GM19468 (cell line): ENCODE measurements around the gene LRRC4B.
"Not testable (repeated sequence)": the region's sequence is repeated elsewhere in the genome, so short reads cannot be mapped to it uniquely, and the experiment has no call there.

ENCODE experiments used
- ATAC-seq: cut with Tn5 transposase; IDR thresholded peaks from one replicate; pipeline ENCODE4 v1.9.1; 2021; ENCODE audit warnings: mild to moderate bottlenecking, moderate library complexity, moderate number of reproducible peaks; ENCODE audit not compliant: unreplicated experiment; ENCODE audit errors: extremely low read depth

The LRRC4B gene

GRCh38 chr19:50567882-50568727, at the start of gene LRRC4B:
Gene LRRC4B (minus strand): TSS chr19:50568435. CDS start chr19:50548838, 19,597 bp downstream.
- no peak for ATAC-seq

- not testable (repeated sequence) for ATAC-seq
Measured at GRCh38 chr19:50612504-50613404, 44.5 kb upstream of the LRRC4B start.

DNA sequence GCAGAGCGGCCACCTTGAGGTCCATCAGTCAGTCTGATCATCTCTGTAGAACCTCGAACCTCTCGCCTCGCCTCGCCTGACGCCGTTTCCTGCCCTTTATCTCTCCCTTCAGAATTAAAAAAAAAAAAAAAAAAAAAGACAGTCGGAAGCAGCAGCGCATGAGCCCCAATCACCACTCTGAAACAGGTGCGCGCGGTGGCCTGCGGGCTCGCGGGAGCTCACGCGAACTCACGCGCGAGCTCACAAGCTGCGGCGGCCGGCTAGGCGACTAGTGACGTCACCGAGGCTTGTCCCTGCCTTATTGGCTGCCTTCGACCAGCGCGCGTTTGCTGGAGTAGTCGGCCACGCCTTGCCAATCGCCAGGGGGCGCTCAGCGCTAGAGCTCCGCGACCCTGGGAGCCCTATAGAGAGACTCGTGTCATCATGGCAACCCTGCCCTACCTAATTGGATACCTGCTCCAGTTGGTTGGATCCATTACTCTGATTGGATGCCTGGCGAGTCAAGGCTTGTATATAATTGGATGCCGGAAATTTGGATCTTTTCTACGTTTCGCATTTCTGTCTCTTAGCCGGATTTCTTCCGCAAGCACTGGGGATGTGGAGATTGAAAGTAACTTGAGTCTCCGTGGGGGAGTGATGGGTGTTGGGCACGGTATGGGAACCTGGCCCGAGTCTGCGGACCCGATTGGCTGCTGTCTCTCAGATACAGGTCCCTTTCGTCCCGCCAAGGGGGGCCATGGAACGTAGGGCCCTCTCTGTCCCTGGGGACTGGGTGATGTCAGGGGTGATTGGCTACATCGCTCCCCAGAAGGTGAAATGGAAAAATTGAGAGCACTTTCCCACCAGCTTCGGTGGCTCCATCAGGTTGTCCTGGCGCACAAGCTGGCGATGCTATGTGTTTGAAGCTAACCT, 39.9 kb upstream of the LRRC4B start:
- no peak for ATAC-seq

GRCh38 chr19:50607388-50607787, 39.2 kb upstream of the LRRC4B start:
- ATAC-seq: no peak

GRCh38 chr19:50606059-50606836, 38.0 kb upstream of the LRRC4B start:
- not testable (repeated sequence) for ATAC-seq

- not testable (repeated sequence) for ATAC-seq
Measured at GRCh38 chr19:50604264-50605073, 36.2 kb upstream of the LRRC4B start.

- no peak for ATAC-seq
Measured at GRCh38 chr19:50602935-50603334, 34.7 kb upstream of the LRRC4B start.

- no peak for ATAC-seq
Measured at GRCh38 chr19:50602496-50602895, 34.3 kb upstream of the LRRC4B start.

GRCh38 chr19:50602089-50602422, 33.8 kb upstream of the LRRC4B start:
- ATAC-seq: no peak

DNA sequence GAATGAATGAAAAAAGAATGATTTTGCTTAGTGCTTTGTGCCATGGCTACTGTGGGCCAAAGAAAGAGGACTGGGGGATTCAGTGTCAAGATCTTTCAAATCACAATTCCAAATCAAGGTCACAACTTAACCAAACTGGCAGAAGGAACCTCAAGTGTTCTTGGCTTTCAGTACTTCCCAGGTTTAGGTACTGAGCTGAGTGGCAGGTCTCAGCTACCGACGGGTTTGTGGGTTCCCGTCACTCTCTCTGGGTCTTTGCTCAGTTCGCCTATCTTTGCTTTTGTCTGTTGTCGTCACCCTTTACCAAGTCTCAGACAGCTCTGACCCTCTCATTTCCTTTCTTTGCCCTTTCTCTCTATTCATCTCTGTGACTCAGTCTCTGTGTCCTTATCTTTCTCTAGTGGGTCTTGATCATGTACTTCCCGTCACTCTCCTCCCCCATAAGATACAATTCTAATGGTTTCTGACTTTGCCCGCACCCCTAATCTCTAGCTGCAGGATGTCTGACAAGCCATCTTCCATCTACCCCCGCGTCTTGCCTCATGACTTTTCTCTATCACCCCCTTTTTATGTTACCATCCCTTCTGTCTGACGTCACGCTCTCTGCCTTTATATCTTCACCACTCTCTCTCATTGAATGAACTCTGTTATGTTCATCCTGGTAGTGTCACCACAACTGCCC, 33.3 kb upstream of the LRRC4B start:
- no peak for ATAC-seq

DNA sequence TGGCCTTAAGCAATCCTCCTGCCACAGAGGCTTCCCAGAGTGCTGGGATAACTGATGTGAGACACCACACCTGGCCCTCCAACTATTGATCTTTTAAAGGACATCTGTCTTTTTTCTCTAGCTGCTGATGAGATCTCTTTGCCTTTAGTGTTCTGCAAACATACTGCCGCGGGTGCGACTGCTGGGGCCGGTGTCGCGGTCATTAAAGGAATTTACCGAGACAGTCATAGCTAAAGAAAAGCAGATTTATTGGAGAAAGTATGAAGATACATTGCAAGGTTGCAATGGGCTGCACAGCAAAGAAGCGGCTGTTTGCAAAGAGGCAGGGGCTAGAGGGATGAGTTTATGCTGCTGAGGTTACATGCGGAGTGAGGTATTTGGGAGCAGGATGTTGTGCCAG, 31.2 kb upstream of the LRRC4B start:
- no peak for ATAC-seq

GRCh38 chr19:50590191-50590590, 22.0 kb upstream of the LRRC4B start:
- ATAC-seq: no peak

GRCh38 chr19:50581795-50582660, 13.8 kb upstream of the LRRC4B start:
- ATAC-seq: not testable (repeated sequence)

- ATAC-seq: no peak
Measured at GRCh38 chr19:50580970-50581634, 12.9 kb upstream of the LRRC4B start.

- ATAC-seq: no peak
Measured at GRCh38 chr19:50580240-50580639, 12.0 kb upstream of the LRRC4B start.

DNA sequence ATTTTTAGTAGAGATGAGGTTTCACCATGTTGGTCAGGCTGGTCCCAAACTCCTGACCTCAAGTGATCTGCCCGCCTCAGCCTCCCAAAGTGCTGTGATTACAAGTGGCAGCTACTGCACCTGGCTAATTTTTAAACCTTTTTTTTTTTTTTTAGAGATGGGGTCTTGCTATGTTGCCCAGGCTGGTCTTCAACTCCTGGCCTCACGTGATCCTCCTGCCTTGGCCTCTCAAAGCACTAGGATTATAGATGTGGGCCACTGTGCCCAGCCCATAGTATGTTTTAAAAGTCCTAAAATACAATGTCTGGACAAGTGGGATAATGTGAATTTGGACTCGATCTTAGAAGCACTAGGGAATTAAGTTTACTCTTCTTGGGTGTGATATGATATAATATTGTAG, 8.5 kb upstream of the LRRC4B start:
- not testable (repeated sequence) for ATAC-seq
